K562 (cell line): Measurements from ENCODE around the gene MGAT5.

Experiments
- ARNT ChIP-seq, 2 experiments: fragments of 450-650 bp; IDR thresholded peaks; 2 replicates each; pipeline ENCODE4 v1.6.1; 2016; ENCODE audit warnings: mild to moderate bottlenecking in 1 of 2
- CTCF ChIP-seq, 3 experiments: IDR thresholded peaks in 2 of 3; conservative IDR thresholded peaks in 1 of 3; 2 replicates each; pipeline ENCODE4 v1.5.1; 2011 to 2012; ENCODE audit warnings: low read length in 3 of 3, mild to moderate bottlenecking in 3 of 3, control low read depth in 2 of 3, improper control_type of control experiment in 1 of 3, inconsistent platforms in 1 of 3, low read depth in 1 of 3, mixed read lengths in 1 of 3, moderate library complexity in 1 of 3; ENCODE audit not compliant: insufficient read depth in 2 of 3
- E2F3 ChIP-seq: fragments of 250-450 bp; sonication (Bioruptor Pico); IDR thresholded peaks from 2 replicates; pipeline ENCODE4 v1.4.0; 2020; ENCODE audit warnings: mild to moderate bottlenecking
- HCFC1 ChIP-seq: IDR thresholded peaks from 2 replicates; pipeline ENCODE4 v1.6.1; 2012; ENCODE audit warnings: low read depth, low read length, improper control_type of control experiment
- NFRKB ChIP-seq: fragments of 450-650 bp; IDR thresholded peaks from 2 replicates; pipeline ENCODE4 v1.6.1; 2016; ENCODE audit warnings: low read depth
- NR3C1 ChIP-seq: sonication (generic); formaldehyde crosslinking; IDR thresholded peaks from 2 replicates; pipeline ENCODE4 v1.8.1; 2022; ENCODE audit warnings: missing genetic modification reagents
- POLR2A ChIP-seq: fragments of 450-650 bp; conservative IDR thresholded peaks from 2 replicates; pipeline ENCODE4 v1.6.1; 2016
- SIX5 ChIP-seq, 2 experiments: IDR thresholded peaks; 2 replicates each; pipeline ENCODE4 v1.6.1; 2011; ENCODE audit warnings: low read length in 2 of 2, borderline replicate concordance in 1 of 2, low read depth in 1 of 2, mild to moderate bottlenecking in 1 of 2, moderate library complexity in 1 of 2; ENCODE audit not compliant: insufficient read depth in 1 of 2
- SREBF1 ChIP-seq: fragments of 150-350 bp; IDR thresholded peaks from 2 replicates; pipeline ENCODE4 v1.6.1; 2014; ENCODE audit warnings: antibody characterized with exemption, low read depth, low read length, borderline replicate concordance
- SRF ChIP-seq, 2 experiments: fragments of 250-450, 450-650 bp in 1 of 2; sonication (Bioruptor Pico) in 1 of 2; sonication (generic) in 1 of 2; formaldehyde crosslinking; IDR thresholded peaks; 2 replicates each; pipeline versions ENCODE4 v1.5.0 to v1.5.1; 2020 to 2022; ENCODE audit warnings: mild to moderate bottlenecking in 1 of 2, missing genetic modification reagents in 1 of 2
- ZC3H8 ChIP-seq: fragments of 450-650 bp; IDR thresholded peaks from 2 replicates; pipeline ENCODE4 v1.6.1; 2017
- ZZZ3 ChIP-seq: fragments of 450-650 bp; IDR thresholded peaks from 2 replicates; pipeline ENCODE4 v1.6.1; 2016; ENCODE audit warnings: antibody characterized with exemption, mild to moderate bottlenecking, moderate library complexity
- TF ChIP-seq, protein P1 (sequence below): fragments of 450-650 bp; formaldehyde crosslinking; IDR thresholded peaks from 2 replicates; pipeline ENCODE4 v1.4.0; 2022; ENCODE audit warnings: mild to moderate bottlenecking, moderate library complexity
- TF ChIP-seq, protein P2 (sequence below), 2 experiments: fragments of 450-650 bp; formaldehyde crosslinking in 1 of 2; IDR thresholded peaks; 2 replicates each; pipeline versions ENCODE4 v1.4.0 to v1.6.1; 2014 to 2020; ENCODE audit warnings: mild to moderate bottlenecking in 2 of 2, borderline replicate concordance in 1 of 2, low read depth in 1 of 2

DNA sequence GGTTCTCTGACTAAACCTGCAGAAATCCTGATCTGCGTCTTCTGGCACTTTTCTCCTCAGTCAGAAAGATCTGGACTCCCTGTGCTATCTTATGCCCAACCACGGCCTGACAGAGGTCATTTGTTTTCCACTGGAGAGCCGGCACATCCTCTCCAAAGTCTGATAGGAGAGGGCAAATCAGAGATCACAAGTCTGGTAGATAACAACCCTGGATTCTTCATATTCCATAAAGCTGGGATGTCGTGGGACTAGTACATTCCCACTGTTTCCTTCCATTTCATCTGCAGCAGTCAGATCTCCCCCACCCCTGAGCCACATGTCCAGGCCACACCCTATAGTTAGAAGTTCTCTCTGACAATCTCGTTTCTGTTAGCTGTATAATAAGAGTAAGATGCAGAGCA lies 157.0 kb downstream of the MGAT5 start:
- TF ChIP-seq ZC3H8 (no peak), CTCF (IDR thresholded peaks at IDR 0.05 in 2 of 3, conservative IDR thresholded peaks at IDR 0.05 in 1 of 3; ENCODE audit: insufficient read depth in 2 of 3, low read depth in 1 of 3, low read length in 3 of 3) (no peak), POLR2A (no peak), HCFC1 (no peak), NFRKB (no peak), E2F3 (no peak), SRF (CRISPR knock-in tag; IDR thresholded peaks at IDR 0.05) (no peak), NR3C1 (CRISPR knock-in tag) (no peak), ZZZ3 (no peak), SIX5 (IDR thresholded peaks at IDR 0.05; ENCODE audit: borderline replicate concordance in 1 of 2, insufficient read depth in 1 of 2, low read depth in 1 of 2, low read length in 2 of 2) (no peak), SREBF1 (no peak), ARNT (IDR thresholded peaks at IDR 0.05) (no peak)
- TF ChIP-seq, protein P1, sequence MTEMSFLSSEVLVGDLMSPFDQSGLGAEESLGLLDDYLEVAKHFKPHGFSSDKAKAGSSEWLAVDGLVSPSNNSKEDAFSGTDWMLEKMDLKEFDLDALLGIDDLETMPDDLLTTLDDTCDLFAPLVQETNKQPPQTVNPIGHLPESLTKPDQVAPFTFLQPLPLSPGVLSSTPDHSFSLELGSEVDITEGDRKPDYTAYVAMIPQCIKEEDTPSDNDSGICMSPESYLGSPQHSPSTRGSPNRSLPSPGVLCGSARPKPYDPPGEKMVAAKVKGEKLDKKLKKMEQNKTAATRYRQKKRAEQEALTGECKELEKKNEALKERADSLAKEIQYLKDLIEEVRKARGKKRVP (CRISPR knock-in tag) = no peak
- TF ChIP-seq, protein P2, sequence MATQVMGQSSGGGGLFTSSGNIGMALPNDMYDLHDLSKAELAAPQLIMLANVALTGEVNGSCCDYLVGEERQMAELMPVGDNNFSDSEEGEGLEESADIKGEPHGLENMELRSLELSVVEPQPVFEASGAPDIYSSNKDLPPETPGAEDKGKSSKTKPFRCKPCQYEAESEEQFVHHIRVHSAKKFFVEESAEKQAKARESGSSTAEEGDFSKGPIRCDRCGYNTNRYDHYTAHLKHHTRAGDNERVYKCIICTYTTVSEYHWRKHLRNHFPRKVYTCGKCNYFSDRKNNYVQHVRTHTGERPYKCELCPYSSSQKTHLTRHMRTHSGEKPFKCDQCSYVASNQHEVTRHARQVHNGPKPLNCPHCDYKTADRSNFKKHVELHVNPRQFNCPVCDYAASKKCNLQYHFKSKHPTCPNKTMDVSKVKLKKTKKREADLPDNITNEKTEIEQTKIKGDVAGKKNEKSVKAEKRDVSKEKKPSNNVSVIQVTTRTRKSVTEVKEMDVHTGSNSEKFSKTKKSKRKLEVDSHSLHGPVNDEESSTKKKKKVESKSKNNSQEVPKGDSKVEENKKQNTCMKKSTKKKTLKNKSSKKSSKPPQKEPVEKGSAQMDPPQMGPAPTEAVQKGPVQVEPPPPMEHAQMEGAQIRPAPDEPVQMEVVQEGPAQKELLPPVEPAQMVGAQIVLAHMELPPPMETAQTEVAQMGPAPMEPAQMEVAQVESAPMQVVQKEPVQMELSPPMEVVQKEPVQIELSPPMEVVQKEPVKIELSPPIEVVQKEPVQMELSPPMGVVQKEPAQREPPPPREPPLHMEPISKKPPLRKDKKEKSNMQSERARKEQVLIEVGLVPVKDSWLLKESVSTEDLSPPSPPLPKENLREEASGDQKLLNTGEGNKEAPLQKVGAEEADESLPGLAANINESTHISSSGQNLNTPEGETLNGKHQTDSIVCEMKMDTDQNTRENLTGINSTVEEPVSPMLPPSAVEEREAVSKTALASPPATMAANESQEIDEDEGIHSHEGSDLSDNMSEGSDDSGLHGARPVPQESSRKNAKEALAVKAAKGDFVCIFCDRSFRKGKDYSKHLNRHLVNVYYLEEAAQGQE (IDR thresholded peaks at IDR 0.05; ENCODE audit: borderline replicate concordance) = no peak
- TF ChIP-seq, protein P2 (CRISPR knock-in tag; IDR thresholded peaks at IDR 0.05; ENCODE audit: low read depth) = no peak
